MM.1S (cell line): ENCODE measurements around the gene ELFN1.

Experiments
- DNase-seq: peaks from one replicate; pipeline ENCODE4 v3.0.0-alpha.2; 2015
- H2AFZ ChIP-seq: fragments of 300-600 bp; sonication (generic); 2 replicates; pipeline ENCODE4 v1.6.0; 2016; ENCODE audit warnings: antibody characterized with exemption, low read length
- H3F3A ChIP-seq: fragments of 300-600 bp; sonication (generic); 2 replicates; pipeline ENCODE4 v1.6.1; 2016; ENCODE audit warnings: mild to moderate bottlenecking, antibody characterized with exemption, low read length, moderate library complexity, mixed read lengths; ENCODE audit not compliant: insufficient read depth
- H3K27ac ChIP-seq: fragments of 300-600 bp; sonication (generic); 2 replicates; pipeline ENCODE4 v1.5.1; 2016; ENCODE audit warnings: mild to moderate bottlenecking, low read length
- H3K27me3 ChIP-seq: fragments of 300-600 bp; sonication (generic); replicated peaks from 2 replicates; pipeline ENCODE4 v1.6.0; 2016; ENCODE audit warnings: low read length; ENCODE audit not compliant: insufficient read depth
- H3K36me3 ChIP-seq: fragments of 300-600 bp; sonication (generic); replicated peaks from 2 replicates; pipeline ENCODE4 v1.6.1; 2016; ENCODE audit warnings: mild to moderate bottlenecking, low read length, mixed read lengths; ENCODE audit not compliant: insufficient read depth
- H3K4me1 ChIP-seq: fragments of 300-600 bp; sonication (generic); 2 replicates; pipeline ENCODE4 v1.6.1; 2016; ENCODE audit warnings: low read length, mixed read lengths
- H3K4me2 ChIP-seq: fragments of 300-600 bp; sonication (generic); 2 replicates; pipeline ENCODE4 v1.6.0; 2016; ENCODE audit warnings: low read depth, low read length
- H3K4me3 ChIP-seq: fragments of 300-600 bp; sonication (generic); 2 replicates; pipeline ENCODE4 v1.5.1; 2016; ENCODE audit warnings: low read length, mixed read lengths
- H3K79me2 ChIP-seq: fragments of 300-600 bp; sonication (generic); 2 replicates; pipeline ENCODE4 v1.6.1; 2016; ENCODE audit warnings: mixed run types, low read length, mixed read lengths
- H3K9ac ChIP-seq: fragments of 300-600 bp; sonication (generic); 2 replicates; pipeline ENCODE4 v1.6.1; 2016; ENCODE audit warnings: low read length, mixed read lengths
- H3K9me2 ChIP-seq: fragments of 300-600 bp; sonication (generic); replicated peaks from 2 replicates; pipeline ENCODE4 v1.6.1; 2016; ENCODE audit warnings: mild to moderate bottlenecking, low read length, mixed read lengths; ENCODE audit not compliant: insufficient read depth
- H3K9me3 ChIP-seq: fragments of 300-600 bp; sonication (generic); replicated peaks from 2 replicates; pipeline ENCODE4 v1.6.1; 2016; ENCODE audit warnings: mild to moderate bottlenecking, low read length, mixed read lengths; ENCODE audit not compliant: insufficient read depth
- H4K20me1 ChIP-seq: fragments of 300-600 bp; sonication (generic); 2 replicates; pipeline ENCODE4 v1.6.1; 2016; ENCODE audit warnings: mild to moderate bottlenecking, low read length, moderate library complexity, mixed read lengths; ENCODE audit not compliant: insufficient read depth
- EZH2 ChIP-seq: fragments of 300-600 bp; sonication (generic); optimal IDR thresholded peaks from 2 replicates; pipeline ENCODE3; 2017; ENCODE audit warnings: low read depth, mild to moderate bottlenecking, antibody characterized with exemption, low read length, mixed read lengths
- EZH2phosphoT487 ChIP-seq: fragments of 300-600 bp; sonication (generic); IDR thresholded peaks from 2 replicates; pipeline ENCODE4 v1.6.1; 2018; ENCODE audit warnings: antibody characterized with exemption, low read length
- TF ChIP-seq, protein P1 (sequence below): fragments of 300-600 bp; sonication (generic); IDR thresholded peaks from 2 replicates; pipeline ENCODE4 v1.5.1; 2016; ENCODE audit warnings: antibody characterized with exemption, low read length, mixed read lengths

Gene ELFN1

DNA sequence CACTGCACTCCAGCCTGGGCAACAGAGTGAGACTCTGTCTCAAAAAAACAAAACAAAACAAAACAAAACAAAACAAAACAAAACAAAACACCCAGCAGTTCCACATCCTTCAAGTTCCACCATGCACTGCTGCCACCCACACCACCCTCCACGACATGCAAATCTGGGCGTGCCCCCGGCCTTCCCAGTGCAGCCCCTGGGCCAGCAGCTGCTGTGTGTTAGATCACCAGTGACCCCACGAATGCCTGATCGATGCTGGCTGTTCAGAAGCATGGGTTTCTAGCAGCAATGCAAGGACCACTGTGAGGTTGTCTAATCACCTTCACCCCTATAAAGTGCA lies 36.3 kb downstream of the ELFN1 start:
- no peak overlapping the region for H3K4me2 ChIP-seq
- H3K9me3 ChIP-seq: 0 out of 2 replicates have a peak, but pooled peaks cover 5% of the 10 kb centered on the region
- H3K4me1 ChIP-seq: no peaks in the 10 kb centered on the region
- TF ChIP-seq EZH2: no peak
- no peak for TF ChIP-seq EZH2phosphoT487
- TF ChIP-seq, protein P1, sequence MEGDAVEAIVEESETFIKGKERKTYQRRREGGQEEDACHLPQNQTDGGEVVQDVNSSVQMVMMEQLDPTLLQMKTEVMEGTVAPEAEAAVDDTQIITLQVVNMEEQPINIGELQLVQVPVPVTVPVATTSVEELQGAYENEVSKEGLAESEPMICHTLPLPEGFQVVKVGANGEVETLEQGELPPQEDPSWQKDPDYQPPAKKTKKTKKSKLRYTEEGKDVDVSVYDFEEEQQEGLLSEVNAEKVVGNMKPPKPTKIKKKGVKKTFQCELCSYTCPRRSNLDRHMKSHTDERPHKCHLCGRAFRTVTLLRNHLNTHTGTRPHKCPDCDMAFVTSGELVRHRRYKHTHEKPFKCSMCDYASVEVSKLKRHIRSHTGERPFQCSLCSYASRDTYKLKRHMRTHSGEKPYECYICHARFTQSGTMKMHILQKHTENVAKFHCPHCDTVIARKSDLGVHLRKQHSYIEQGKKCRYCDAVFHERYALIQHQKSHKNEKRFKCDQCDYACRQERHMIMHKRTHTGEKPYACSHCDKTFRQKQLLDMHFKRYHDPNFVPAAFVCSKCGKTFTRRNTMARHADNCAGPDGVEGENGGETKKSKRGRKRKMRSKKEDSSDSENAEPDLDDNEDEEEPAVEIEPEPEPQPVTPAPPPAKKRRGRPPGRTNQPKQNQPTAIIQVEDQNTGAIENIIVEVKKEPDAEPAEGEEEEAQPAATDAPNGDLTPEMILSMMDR: no peak
- no peak overlapping the region for H3K27ac ChIP-seq
- no peak for DNase-seq
- H3F3A ChIP-seq: no peaks in the 10 kb centered on the region
- H3K4me3 ChIP-seq: no peak overlapping the region
- no peaks in the 10 kb centered on the region for H3K79me2 ChIP-seq
- peaks cover 78% of the 10 kb centered on the region for H3K27me3 ChIP-seq
- H2AFZ ChIP-seq: no peak overlapping the region
- H3K9ac ChIP-seq: no peak overlapping the region
- H3K36me3 ChIP-seq: no peaks in the 10 kb centered on the region
- H3K9me2 ChIP-seq: no peaks in the 10 kb centered on the region
- H4K20me1 ChIP-seq: no peaks in the 10 kb centered on the region

DNA sequence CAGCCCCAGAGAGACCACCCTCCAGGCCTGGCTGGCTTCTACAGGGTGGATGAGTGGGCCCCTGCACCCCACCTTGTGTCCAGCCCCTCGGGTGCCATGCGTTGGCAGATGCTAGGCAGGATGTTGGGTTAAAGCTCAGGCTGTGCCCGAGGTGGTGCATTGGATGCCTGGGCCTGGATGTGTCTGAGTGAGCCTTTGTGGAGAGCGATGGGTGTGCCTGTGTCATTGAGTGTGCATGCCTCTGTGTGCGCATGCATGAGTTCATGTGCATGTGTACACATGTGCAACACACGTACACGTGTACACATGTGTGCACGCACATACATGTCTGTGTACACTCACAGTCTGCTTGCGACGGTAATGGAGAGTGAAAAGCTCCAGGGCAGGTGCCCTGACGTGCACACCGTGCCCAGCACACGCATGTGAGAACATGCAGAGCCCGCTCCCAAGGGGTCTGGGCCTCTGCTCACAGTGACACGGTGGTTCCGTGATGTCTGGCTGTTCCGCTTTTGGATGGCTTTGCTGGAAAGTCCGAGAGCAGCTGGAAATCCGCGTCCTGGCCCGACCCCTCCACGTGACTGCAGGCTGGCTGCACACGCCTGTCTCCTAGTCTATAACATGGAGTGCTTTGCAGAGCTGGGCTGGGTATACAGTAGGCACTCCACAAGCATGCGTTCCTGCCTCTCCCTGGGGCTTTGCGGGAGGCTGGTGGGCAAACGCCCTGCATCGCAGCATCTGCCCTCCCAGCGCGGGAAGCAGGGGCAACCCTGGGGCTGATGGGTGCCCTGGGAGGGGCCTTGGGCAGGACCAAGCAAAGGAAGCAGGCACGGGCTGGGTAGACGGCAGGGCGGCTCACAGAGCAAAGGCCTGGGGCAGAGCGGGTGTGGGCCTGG lies 36.9 kb downstream of the ELFN1 start:
- Histone ChIP-seq H3K9ac (no peak overlapping the region), H3K79me2 (no peaks in the 10 kb centered on the region), H3K4me1 (no peaks in the 10 kb centered on the region), H3K9me2 (no peaks in the 10 kb centered on the region), H4K20me1 (no peaks in the 10 kb centered on the region), H3K27me3 (peaks cover 76% of the 10 kb centered on the region), H3K9me3 (0 out of 2 replicates have a peak, but pooled peaks cover 5% of the 10 kb centered on the region), H3F3A (no peaks in the 10 kb centered on the region), H3K4me3 (no peak overlapping the region), H3K27ac (no peak overlapping the region), H2AFZ (no peak overlapping the region), H3K4me2 (no peak overlapping the region), H3K36me3 (no peaks in the 10 kb centered on the region)
- DNase-seq: no peak
- TF ChIP-seq EZH2phosphoT487: no peak
- TF ChIP-seq, protein P1: no peak
- TF ChIP-seq EZH2: no peak

DNA sequence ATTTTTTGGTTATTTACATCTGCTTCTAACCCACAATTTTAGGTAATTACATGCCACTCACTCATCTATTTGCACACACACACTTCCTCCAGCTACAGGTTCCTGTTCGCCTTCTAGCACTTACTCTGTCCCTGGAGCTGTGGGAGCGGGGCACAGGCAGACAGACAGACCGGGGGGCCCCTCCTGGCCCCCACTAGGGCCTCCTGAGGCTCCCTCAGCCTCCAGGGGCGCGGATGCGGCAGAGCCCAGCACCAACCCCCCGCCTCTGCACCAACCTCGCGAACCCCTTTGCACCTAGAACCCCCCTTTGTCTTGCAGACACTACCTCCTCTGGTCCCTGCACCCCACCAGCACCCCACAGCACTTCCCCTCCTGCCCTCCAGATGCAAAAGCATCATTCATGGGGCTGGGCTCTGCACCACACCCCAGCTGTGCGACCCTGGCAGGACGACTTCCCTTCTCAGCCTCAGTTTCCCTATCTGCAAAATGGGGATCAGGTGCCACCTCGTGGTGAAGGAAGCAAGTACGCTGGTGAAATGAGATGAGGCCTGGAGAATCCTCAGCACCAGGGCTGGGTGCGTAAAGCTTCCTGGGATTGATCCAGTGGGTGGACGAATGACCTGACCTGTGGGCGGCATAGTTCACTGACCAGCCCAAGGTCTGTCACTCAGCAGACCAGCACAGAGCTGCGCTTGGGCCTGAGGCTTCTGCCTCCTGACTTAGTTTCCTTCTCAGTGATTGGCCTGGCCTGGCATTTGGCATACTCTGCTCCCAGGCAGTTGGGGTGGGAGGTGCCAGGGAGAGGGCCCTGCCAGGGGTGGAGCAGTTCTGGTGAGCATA lies 37.9 kb downstream of the ELFN1 start:
- Histone ChIP-seq H3K4me2 (no peak overlapping the region), H4K20me1 (no peaks in the 10 kb centered on the region), H3K79me2 (no peaks in the 10 kb centered on the region), H3K27ac (no peak overlapping the region), H3K36me3 (no peaks in the 10 kb centered on the region), H3K4me1 (no peaks in the 10 kb centered on the region), H3F3A (no peaks in the 10 kb centered on the region), H3K4me3 (no peak overlapping the region), H3K9me2 (no peaks in the 10 kb centered on the region), H3K9me3 (0 out of 2 replicates have a peak, but pooled peaks cover 5% of the 10 kb centered on the region), H3K27me3 (peaks cover 68% of the 10 kb centered on the region), H2AFZ (no peak overlapping the region), H3K9ac (no peak overlapping the region)
- DNase-seq: no peak
- TF ChIP-seq, protein P1: no peak
- TF ChIP-seq EZH2phosphoT487 (no peak), EZH2 (no peak)
